Measurements from ENCODE around the gene ACSL1. TPM values are rescaled to one million over a fixed set of nuclear protein-coding genes. Genes with fewer than 3 reads are reported as not detected.

Gene ACSL1
- total and polyA plus RNA-seq, 12 donors = 6.2 to 113 (median 67.7) TPM

GRCh38 chr4:184775854-184776555, 49.8 kb downstream of the ACSL1 start:
- TF ChIP-seq POLR2A (IDR thresholded peaks at IDR 0.05) (no peak), CTCF (IDR thresholded peaks at IDR 0.05) (no peak)
- intact Hi-C loops (cut with DNase I) = no loop called here
- Histone ChIP-seq H3K4me3 (no peak overlapping the region), H3K27me3 (no peaks in the 10 kb centered on the region), H3K36me3 (replicated peaks in 1 of 2) (peaks cover 0 to 14% of the 10 kb centered on the region in 2 donors), H3K9me3 (replicated peaks in 1 of 3) (no peaks in the 10 kb centered on the region), H3K27ac (no peak overlapping the region), H3K4me1 (replicated peaks in 1 of 2) (no peaks in the 10 kb centered on the region)
- WGBS, 4 donors = 89 to 95% (median 91%) methylated on average over 13 of the region's 13 CpGs
- DNase-seq = no peak

GRCh38 chr4:184774152-184774551, 51.6 kb downstream of the ACSL1 start:
- 91 to 93% (median 92%) methylated on average over 7 of the region's 7 CpGs for WGBS, 4 donors
- intact Hi-C loops (cut with DNase I) = no loop called here
- Histone ChIP-seq H3K4me1 (replicated peaks in 1 of 2) (no peaks in the 10 kb centered on the region), H3K9me3 (replicated peaks in 1 of 3) (no peaks in the 10 kb centered on the region), H3K27ac (no peak overlapping the region), H3K4me3 (no peak overlapping the region), H3K36me3 (replicated peaks in 1 of 2) (peaks cover 0 to 15% of the 10 kb centered on the region in 2 donors), H3K27me3 (no peaks in the 10 kb centered on the region)
- TF ChIP-seq POLR2A (IDR thresholded peaks at IDR 0.05) = no peak
- no peak for TF ChIP-seq CTCF (IDR thresholded peaks at IDR 0.05)
- DNase-seq = no peak

- intact Hi-C loops (cut with DNase I) = no loop called here
- no peak overlapping the region for H3K27ac ChIP-seq
- peaks cover 0 to 40% of the 10 kb centered on the region in 2 donors for H3K36me3 ChIP-seq (replicated peaks in 1 of 2)
- no peak for DNase-seq
- H3K4me1 ChIP-seq (replicated peaks in 1 of 2) = no peaks in the 10 kb centered on the region
- no peaks in the 10 kb centered on the region for H3K27me3 ChIP-seq
- 81 to 100% (median 92%) methylated on average over 1 of the region's 1 CpG for WGBS, 4 donors
- H3K9me3 ChIP-seq (replicated peaks in 1 of 3) = no peaks in the 10 kb centered on the region
- H3K4me3 ChIP-seq = no peak overlapping the region
- TF ChIP-seq CTCF (IDR thresholded peaks at IDR 0.05) (no peak), POLR2A (IDR thresholded peaks at IDR 0.05) (no peak)
These were observed 54.4 kb downstream of the ACSL1 start for GRCh38 chr4:184771416-184771815.

GRCh38 chr4:184769141-184769765, 56.5 kb downstream of the ACSL1 start:
- WGBS, 4 donors = 93 to 96% (median 93%) methylated on average over 7 of the region's 7 CpGs
- TF ChIP-seq CTCF (IDR thresholded peaks at IDR 0.05) = no peak
- no peak for TF ChIP-seq POLR2A (IDR thresholded peaks at IDR 0.05)
- H3K4me3 ChIP-seq = no peak overlapping the region
- intact Hi-C loops (cut with DNase I) = no loop called here
- H3K36me3 ChIP-seq (replicated peaks in 1 of 2) = peaks cover 0 to 57% of the 10 kb centered on the region in 2 donors
- no peak overlapping the region for H3K27ac ChIP-seq
- no peak for DNase-seq
- H3K9me3 ChIP-seq (replicated peaks in 1 of 3) = no peaks in the 10 kb centered on the region
- no peaks in the 10 kb centered on the region for H3K4me1 ChIP-seq (replicated peaks in 1 of 2)
- no peaks in the 10 kb centered on the region for H3K27me3 ChIP-seq
